RCC 7860 (cell line): ENCODE results near the gene DYSF.
"Not testable (repeated sequence)": the region's sequence is repeated elsewhere in the genome, so short reads cannot be mapped to it uniquely, and the experiment has no call there.

Source experiments
- DNase-seq: peaks from one replicate; pipeline ENCODE4 v3.0.0-alpha.2; 2015; ENCODE audit warnings: low spot score
- FAIRE-seq: peaks from 2 replicates; lab custom pipeline; 2012; peaks lifted over from hg19 to GRCh38; lab: Jason Lieb, UNC

Gene DYSF

DNA sequence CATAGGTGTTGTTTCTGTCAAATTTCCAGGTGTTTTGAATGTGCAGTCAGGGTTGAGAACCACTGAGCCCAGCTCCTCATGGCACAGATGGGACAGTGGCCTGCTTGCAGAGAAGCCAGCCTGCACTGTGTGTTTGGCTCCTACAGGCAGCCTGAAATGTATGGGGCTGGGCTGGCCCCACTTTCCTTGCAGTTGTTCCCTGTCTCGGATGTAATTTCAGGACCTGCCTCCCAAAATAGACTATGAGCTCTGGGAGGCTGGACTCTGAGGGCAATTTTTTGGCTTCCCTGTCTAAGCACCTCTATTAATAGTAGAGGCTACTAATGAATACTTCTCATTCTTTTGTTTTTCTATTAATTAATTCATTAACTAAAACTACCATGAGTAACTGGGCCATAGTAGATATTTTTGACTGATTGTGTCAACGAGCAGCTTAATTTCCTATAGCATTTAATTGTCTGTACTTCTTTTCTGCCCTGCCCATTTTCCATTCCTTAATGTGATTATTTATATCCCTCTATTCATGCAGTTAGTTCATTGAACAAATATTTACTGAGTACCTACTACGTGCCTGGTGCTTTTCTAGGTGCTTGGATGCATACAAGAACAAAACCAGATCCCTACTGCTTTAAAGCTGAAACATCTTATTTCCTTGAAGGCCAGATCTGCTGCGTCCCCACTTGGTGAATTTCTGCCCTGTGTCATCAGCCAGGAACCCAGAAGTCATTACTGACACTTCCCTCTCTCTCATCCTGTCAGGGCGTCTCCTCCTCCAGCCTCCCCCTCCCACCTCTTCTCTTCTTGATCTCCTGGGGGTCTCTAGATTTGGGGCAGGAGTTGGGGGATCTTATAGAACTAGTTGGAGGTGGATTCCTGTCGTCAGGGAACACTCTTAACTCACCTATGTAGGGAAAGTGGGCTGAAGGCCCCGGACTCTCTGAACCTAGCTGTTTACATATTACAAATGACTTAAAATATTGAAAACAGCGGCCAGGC lies 16.3 kb downstream of the DYSF start:
- no peak for DNase-seq
- no peak for FAIRE-seq

DNA sequence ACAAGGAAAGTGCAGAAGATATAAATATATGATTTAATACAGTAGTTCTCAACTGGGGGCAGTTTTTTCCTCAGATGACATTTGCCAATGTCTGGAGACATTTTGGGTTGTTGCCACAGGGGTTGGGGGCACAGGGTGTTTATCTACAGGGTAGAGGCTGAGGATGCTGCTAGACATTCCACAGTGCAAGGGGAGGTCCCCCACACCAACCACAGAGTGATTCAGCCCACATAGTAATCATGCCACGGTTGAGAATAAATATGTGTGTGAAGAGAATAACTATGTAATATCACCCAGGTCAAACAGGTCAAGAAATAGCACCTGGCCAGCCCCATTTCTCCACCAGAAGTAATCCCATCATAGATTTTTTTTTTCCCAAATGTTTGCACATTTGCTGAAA lies 17.9 kb downstream of the DYSF start:
- FAIRE-seq (peak; percentile 91), DNase-seq (peak; percentile 83)

DNA sequence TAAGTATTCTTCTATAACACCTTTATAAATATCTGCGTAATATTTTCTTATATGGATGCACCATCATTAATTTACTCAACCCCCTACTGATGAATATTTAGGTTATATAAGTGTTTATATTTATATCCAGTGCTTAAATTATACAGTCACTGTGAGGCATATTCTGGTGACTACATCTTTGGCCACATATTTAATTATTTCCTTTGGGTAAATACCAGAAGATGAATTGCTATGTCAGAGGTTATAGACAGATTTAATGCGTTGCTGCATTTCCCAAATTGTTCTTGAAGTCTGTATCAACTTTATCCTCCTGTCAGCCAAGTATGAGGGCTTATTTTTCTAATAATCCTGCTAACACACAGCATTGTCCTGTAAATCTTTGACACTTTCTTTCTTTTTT lies 18.7 kb downstream of the DYSF start:
- DNase-seq, result peak; percentile 24
- FAIRE-seq, result peak; percentile 70

DNA sequence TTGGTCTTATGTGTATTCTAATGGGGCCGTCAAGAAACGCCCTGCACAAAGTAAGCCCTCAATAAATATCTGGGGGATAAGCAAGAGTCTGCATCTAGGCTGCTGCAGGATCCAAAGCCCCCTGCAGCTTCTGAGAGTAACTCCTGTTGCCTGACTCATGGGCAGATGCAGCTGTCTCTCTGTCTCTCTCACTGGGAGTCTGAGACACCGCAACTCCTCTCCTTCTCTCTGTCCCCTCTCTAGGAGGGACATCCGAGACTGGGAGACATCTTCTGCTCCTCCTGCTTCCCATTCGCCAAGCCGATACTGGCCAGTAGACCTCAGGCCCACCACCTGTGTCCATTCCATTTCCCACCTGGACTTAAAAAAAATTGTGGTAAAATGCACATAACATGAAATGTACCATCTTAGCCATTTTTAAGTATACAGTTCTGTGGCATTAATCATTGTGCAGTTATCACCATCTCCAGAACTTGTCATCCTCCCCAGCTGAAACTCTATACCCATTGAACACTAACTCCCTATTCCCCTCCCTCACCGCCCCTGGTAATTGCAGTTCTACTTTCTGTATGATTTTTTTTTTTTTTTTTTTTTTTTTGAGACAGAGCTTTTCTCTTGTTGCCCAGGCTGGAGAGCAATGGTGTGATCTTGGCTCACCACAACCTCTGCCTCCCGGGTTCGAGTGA lies 20.1 kb downstream of the DYSF start:
- FAIRE-seq (no peak), DNase-seq (no peak)

DNA sequence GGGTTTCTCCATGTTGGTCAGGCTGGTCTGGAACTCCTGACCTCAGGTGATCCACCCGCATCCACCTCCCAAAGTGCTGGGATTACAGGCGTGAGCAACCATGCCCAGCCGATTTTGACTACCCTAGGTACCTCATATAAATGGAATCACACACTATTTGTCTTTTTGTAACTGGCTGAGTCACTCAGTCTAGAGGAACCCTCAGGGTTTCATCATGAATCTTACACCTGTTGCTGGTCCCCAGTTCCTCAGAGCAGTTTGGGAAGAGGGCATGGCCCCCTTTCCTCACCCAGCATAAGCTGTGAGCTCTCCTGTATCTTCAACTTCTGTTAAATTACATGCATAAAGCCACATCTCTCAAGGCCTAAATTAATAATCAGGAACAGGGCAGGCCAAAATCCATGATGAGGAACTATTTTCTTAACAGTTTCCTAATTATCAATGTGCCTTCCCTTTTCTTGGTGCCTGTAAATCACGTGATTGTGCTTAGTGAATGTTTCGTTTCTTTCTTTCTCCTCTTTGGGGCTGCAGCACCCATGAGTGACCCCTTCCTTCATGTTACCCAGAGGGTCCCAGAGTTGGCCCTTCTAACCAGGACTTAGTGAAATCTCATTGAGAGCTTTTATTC lies 20.9 kb downstream of the DYSF start:
- DNase-seq (peak; percentile 21), FAIRE-seq (no peak)

DNA sequence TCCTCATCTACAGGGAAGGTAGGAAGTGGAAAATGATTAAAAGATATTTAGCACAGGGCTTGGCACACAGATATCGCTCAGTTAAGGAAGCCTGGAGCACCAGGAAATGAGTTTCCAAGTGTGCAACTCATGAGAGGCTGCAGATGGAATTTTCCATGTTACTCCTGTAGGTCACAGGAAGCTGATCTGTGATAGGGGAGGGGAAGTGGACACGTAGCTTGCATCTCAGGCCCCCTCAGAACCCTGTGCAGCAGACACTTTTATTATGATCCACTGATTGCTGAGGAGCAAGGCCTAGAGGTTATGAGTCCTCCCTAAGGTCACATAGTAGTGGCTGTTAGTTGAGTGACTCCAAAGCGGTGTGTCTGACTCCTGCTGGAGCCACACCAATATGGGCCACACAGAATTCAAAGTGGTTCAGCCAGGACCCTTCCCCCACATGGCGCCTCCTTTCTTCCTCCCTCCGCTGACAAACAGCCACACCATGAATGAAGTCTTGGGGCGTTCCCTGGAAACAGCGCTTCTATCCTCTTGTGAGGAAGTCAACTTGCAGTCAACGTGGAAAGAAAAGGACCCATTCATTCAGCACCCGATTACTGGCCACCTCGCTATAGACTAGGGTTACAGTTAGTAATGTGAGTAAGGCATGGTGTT lies 21.5 kb downstream of the DYSF start:
- DNase-seq, result no peak
- no peak for FAIRE-seq

DNA sequence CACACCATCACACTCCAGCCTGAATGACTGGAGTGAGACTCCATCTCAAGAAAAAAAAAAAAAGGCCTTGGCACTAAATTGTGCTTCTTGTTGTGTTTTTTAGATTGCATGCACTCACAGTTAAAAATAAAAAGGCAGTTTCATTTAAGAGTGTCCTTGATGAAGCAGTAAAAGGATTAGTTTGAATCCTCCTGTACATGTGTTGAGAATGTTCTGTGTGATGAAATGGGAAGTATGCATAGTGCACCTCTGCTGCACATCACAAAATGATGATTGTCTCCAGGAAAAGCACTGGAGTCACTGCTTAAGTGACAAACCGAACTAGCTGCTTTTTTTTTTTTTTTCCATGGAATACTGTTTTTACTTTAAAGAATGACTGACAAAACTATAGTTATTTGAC lies 23.1 kb downstream of the DYSF start:
- no peak for FAIRE-seq

DNA sequence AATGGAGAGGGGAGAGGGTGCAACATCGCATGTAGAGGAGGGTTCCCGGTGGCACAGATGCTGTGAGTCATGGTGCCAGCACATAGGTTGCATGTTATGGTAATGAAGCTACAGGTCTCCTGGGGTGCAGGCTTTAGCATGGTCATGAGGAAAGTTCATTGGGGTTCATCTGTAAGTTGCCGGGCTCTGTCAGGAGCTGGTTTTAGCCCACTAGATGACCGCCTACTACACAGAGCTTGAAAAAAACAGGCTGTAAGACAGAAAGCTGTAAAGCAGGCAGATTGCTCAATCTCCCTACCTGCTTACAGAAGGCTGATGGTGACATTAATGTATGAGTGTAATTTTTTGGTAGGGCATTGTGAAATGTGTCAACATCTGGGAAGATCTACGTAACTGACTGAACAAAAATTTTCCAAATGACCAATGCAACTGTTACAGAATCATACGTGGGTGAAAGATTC lies 23.9 kb downstream of the DYSF start:
- no peak for FAIRE-seq

More for the DNA sequence above, 23.1 kb downstream of the DYSF start:
- DNase-seq, result no peak

DNA sequence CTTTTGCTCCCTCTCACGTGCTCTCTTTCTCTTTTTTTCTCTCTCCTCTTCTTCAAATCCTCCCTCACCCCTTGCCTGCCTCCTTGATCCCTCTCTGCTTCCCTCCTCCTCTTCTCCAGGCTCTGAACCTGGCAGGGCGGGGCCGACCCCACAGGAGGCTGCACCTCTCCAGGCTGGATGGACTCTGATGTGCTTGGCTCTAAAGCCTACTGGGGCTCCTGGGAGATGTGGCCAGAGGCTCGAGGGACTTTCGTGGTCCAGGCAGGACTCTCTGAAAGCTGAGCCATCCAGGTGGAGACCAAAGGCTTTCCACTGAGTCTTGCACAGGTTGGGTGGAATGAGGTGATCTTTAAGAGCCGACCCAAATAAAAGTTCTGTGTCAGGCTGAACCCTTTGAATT lies 25.4 kb downstream of the DYSF start:
- FAIRE-seq, result no peak

More for the DNA sequence above, 23.9 kb downstream of the DYSF start:
- DNase-seq, result no peak

DNA sequence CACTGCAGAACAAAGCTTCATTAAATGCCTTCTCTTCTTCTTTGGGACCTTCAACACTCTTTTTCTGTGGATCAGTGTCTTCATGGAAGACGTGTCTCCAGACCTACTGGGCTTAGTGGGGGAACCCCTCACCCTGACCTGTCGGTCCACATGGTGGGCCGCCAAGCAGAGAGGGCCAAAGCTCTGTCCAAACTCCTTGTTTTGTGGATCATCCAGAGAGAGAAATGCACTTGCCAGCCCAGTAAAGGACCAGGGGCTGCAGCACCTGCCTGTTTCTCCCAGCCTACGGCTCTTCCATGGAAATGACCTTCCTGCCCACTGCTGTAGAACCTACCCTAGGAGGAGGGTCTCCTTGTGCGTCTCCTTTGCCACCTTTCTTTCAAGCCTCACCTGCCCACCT lies 25.9 kb downstream of the DYSF start:
- FAIRE-seq, result no peak
- DNase-seq, result no peak

More for the DNA sequence above, 25.4 kb downstream of the DYSF start:
- no peak for DNase-seq

DNA sequence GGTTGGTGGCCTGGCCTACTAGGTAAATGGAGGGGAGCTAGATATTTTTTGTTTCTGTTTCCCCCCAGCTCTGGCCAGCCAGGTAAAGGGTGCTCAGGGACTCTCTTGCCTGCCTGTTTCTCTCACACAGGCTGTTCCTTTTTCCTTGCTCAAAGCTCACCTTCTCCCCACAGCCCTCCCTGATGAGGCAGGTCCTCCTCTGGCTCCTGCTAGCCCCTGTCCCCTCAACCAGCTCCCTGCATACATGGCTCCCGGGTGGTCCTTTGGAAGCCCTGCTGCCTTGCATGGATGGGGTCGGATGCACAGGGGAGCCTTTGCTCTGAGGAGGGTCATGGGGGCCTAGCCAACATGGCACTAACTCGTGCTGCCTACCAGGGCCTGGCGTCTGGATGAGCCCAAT lies 27.8 kb downstream of the DYSF start:
- DNase-seq (no peak), FAIRE-seq (no peak)

DNA sequence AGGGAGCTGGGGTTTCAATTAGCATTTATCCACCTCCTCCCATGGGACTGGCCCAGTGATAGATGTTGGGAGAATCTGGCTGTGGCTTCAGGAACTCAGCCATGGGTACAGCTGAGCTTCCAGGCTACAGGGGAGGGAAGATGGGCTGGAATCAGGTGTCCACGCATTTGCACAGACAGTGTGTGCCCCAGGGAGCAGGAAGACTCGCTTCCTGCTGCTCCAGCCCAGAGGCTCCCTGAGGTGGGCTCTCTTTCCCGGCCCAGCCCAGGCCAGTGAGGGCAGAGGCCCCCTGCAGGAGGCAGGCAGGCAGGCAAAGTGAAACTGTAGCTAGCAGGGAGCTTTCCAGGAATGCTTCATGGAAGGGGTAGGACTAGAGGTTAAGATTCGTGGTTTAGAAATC lies 28.7 kb downstream of the DYSF start:
- FAIRE-seq (no peak), DNase-seq (no peak)

DNA sequence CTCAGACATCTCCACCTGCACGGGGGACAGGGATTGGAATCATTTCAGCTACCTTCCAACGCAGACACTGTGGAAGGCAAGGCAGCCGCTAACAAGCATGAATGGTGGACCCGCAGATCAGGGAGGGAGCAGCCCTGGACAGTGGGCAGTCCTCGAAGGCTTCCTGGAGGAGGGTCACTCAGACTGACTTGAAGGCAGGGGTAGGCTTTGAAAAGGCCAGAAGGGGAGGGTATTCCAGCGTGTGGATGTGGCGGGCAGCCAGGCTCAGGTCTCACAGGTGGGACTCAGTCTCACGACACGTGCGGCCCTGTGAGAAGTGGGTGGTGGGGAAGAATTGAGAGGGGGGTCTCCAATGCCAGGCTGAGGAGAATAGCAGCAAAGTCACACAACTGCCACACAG lies 29.9 kb downstream of the DYSF start:
- DNase-seq (no peak), FAIRE-seq (no peak)

DNA sequence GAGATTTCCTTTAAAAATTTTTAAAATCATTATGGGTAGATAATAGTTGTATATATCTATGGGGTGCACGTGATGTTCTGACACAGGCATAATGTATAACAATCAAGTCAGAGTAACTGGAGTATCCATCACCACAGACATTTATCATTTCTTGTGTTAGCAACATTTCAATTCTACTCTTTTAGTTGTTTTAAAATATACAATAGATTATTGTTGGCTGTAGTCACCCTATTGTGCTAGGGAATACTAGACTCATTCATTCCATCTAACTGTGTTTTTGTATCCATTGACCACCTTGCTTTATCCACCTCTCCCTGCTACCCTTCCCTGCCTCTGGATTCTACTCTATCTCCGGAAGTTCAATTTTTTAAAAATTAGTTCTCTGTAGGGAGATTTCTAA lies 31.0 kb downstream of the DYSF start:
- DNase-seq, result no peak
- no peak for FAIRE-seq

DNA sequence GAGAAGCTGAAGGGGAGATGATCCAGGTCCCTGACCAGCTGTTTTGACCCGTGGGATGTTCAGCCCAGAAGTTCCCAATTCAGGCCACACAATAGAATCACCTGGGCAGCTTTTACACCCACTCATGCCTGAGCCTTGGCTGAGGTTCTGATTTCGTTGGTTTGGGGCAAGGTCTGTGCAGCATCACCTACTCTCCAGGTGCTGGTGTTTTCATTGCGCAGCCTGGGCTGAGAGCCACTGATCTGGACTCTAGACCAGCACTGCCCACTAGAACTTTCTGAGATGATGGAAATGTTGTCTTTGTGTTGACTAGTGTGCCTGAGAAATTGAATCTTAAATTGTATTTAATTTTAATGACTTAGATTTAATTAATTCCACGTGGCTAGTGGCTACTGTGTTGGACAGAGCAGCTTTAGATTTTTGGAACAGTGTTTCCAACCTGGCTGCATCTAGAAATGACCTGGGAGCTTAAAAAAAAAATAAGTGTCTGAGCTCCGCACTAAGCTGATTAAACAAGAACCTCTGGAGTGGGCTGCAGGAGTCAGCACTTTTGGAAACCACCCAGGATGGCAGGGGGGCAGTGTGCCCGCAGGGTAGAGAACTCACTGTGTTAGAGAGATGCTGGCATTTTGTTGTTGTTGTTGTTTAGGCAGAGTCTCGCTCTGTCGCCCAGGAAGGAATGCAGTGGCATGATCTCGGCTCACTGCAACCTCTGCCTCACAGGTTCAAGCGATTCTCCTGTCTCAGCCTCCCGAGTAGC lies 33.7 kb downstream of the DYSF start:
- FAIRE-seq (no peak), DNase-seq (no peak)

DNA sequence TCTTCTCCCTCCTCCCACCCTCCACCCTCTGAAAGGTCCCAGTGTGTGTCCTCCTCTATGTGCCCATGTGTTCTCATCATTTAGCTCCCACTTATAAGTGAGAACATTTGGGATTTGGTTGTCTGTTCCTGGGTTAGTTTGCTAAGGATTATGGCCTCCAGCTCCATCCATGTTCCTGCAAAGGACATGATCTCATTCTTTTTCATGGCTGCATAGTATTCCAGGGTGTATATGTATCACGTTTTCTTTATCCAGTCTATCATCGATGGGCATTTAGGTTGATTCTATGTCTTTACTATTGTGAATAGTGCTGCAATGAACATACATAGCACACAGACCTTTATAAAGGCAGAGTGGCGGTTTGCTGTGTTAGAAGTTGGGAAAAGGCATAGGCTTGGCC lies 38.2 kb downstream of the DYSF start:
- not testable (repeated sequence) for FAIRE-seq, DNase-seq

DNA sequence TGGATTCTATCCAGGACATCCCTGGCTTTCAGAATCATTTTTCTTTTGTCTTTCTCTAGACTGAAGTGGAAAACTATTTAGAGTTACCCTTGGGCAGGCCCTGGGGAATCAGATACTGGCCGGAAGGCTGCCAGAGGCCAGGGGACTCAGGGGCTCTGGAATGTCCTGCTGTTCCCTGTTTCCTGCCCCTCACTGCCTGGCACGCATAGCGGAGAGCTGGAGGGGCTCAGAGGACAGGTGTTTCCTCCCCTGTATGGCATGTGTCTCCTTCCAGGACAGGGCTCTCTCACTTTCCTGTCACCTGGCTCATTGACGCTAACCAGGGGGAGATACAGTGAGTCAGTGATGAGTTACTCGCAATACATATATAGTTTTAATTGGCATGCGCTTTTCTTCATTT lies 38.8 kb downstream of the DYSF start:
- DNase-seq (no peak), FAIRE-seq (no peak)

DNA sequence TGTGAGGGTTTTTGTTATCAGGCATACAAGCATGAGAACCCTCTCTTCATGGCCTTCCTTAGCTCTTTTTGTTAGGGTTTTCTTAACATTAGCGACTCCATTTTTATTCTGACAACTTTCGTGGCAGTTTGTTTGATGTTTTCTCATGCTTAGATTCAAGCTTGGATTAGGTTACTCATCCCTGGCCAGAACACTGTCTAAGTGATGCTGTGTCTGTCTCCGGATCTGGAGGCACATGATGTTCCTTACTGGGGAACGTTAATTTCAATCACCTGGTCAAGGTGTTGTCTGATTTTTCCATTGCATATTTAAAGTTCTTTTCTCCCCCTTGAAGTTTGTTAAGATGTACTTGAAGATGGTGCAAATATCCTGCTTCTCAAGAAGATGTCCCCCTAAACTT lies 40.7 kb downstream of the DYSF start:
- FAIRE-seq (no peak), DNase-seq (no peak)

DNA sequence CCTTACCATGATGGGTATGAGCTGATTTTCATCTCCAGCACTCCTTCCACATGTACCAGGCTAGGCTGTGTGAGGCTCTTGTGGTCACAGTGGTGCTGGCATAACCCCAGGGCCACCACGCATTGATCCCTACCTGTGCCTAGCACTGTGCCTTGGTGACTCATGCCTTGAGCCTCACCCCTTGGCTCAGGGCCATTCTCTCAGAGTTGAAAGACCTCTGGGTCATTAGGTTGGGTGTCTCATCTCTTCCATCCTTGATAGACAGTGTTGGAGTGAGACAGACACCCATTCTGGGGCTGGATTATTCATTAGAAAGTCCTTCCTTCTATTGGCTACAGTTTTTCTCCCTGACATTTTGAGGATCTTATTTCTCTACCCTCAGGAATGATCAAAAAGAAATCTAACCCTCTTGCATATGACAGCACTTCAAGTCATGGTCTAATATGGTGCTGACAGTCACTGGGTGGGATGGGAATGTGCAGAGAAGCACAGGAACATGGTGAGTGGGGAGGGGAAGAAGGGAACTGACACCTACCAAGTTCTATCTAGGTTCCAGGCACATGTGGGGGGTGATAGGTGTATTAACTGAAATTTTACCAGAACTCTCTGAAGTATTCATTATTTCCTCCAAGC lies 41.3 kb downstream of the DYSF start:
- peak; percentile 70 for DNase-seq
- no peak for FAIRE-seq
